Hematopoietic multipotent progenitor cell treated with erythropoietin and hydrocortisone succinate and interleukin-3 and kit ligand, for 15 days (in vitro differentiated cells): ENCODE measurements around the gene MBTPS1.

ENCODE experiments used
- DNase-seq: peaks from one replicate; pipeline ENCODE4 v3.0.0-alpha.2; 2015; ENCODE audit warnings: low spot score

The MBTPS1 gene

GRCh38 chr16:84053237-84053636, 63.5 kb downstream of the MBTPS1 start:
- DNase-seq, result no peak

- DNase-seq, result no peak
Observed at GRCh38 chr16:84052071-84052622, 64.6 kb downstream of the MBTPS1 start.

- no peak for DNase-seq
Observed at GRCh38 chr16:84050316-84050715, 66.4 kb downstream of the MBTPS1 start.

- no peak for DNase-seq
Observed at GRCh38 chr16:84049403-84050060, 67.2 kb downstream of the MBTPS1 start.

GRCh38 chr16:84048871-84049270, 67.9 kb downstream of the MBTPS1 start:
- no peak for DNase-seq

- no peak for DNase-seq
Observed at GRCh38 chr16:84048270-84048669, 68.5 kb downstream of the MBTPS1 start.

GRCh38 chr16:84047626-84048025, 69.1 kb downstream of the MBTPS1 start:
- DNase-seq, result no peak

- no peak for DNase-seq
Observed at GRCh38 chr16:84047206-84047605, 69.5 kb downstream of the MBTPS1 start.

- no peak for DNase-seq
Observed at GRCh38 chr16:84045818-84046470, 70.8 kb downstream of the MBTPS1 start.

- DNase-seq, result no peak
Observed at GRCh38 chr16:84045001-84045817, 71.5 kb downstream of the MBTPS1 start.

- no peak for DNase-seq
Observed at GRCh38 chr16:84044118-84044488, 72.6 kb downstream of the MBTPS1 start.

- DNase-seq, result no peak
Observed at GRCh38 chr16:84043486-84044117, 73.1 kb downstream of the MBTPS1 start.

GRCh38 chr16:84042879-84043485, 73.8 kb downstream of the MBTPS1 start:
- no peak for DNase-seq

GRCh38 chr16:84042308-84042878, 74.3 kb downstream of the MBTPS1 start, which contains the start of gene SLC38A8:
Gene SLC38A8 (minus strand): TSS chr16:84042795. CDS start chr16:84042157, 638 bp downstream.
- DNase-seq, result no peak

- no peak for DNase-seq
Observed at GRCh38 chr16:84041881-84042280, 74.9 kb downstream of the MBTPS1 start.

- no peak for DNase-seq
Observed at GRCh38 chr16:84040823-84041820, 75.6 kb downstream of the MBTPS1 start.

- DNase-seq, result no peak
Observed at GRCh38 chr16:84040226-84040822, 76.4 kb downstream of the MBTPS1 start.

GRCh38 chr16:84039696-84040095, 77.0 kb downstream of the MBTPS1 start:
- no peak for DNase-seq

- DNase-seq, result no peak
Observed at GRCh38 chr16:84038469-84038868, 78.3 kb downstream of the MBTPS1 start.

GRCh38 chr16:84036982-84037425, 79.7 kb downstream of the MBTPS1 start:
- no peak for DNase-seq
